DMS 273 treated with DMSO at 0.1 percent for 48 hours (cell line): Measurements from ENCODE around the gene MMP10.
"Not testable (repeated sequence)": the region's sequence is repeated elsewhere in the genome, so short reads cannot be mapped to it uniquely, and the experiment has no call there.

Experiments used
- DNase-seq: peaks from one replicate; lab custom pipeline; 2025; lab: John Stamatoyannopoulos, UW

Gene MMP10

GRCh38 chr11:102783016-102783415 is 2.6 kb upstream of the MMP10 start:
- no peak for DNase-seq

DNA sequence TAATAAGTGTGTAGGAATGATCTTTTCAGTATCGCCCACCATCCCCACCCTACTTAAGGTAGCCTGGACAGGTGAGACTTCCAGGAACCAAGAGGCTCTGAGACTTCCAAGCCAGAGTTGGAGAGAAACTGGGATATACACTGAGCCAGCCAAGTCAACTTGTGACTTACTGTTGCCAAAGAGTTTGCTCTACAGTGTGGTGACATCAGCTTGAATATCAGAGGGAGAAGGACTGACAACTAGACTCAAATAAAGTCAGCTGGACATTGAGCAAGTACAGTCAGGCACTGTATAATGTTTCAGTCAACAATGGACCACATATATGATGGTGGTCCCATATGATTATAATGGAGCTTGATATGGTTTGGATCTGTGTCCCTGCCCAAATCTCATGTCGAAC is 1.2 kb upstream of the MMP10 start:
- DNase-seq = no peak

DNA sequence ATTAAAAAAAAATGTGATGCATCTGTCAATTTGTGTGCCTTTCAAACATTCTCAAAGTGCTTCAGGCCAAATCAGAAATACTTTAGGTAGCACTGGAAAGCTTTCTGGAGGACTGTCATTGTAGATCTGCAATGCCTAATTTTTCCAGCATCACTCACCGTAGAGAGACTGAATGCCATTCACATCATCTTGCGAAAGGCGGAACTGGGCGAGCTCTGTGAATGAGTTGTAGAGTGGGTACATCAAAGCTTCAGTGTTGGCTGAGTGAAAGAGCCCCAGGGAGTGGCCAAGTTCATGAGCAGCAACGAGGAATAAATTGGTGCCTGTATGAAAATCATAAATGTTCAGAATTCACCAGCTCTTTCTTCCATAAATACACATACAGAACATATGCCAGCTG is 4.0 kb downstream of the MMP10 start:
- no peak for DNase-seq

DNA sequence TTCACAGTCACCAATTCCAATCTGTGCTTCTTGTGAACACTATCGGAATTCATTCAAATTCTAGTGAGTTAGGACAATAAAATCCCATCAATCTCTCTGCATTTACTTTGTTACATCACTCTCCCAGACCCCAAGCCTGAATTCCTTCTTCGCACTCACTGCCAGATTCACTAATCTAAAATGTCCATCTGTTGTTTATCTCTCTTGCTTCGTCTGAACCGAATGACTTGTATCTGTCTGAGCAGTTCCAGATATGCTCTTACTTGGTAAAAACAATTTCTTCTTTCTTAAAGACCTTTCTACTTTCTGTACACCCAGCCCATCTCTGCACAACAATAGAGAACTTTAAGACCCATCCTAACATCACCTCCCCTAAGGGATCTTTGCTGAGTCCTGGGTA is 7.0 kb downstream of the MMP10 start:
- DNase-seq = no peak

DNA sequence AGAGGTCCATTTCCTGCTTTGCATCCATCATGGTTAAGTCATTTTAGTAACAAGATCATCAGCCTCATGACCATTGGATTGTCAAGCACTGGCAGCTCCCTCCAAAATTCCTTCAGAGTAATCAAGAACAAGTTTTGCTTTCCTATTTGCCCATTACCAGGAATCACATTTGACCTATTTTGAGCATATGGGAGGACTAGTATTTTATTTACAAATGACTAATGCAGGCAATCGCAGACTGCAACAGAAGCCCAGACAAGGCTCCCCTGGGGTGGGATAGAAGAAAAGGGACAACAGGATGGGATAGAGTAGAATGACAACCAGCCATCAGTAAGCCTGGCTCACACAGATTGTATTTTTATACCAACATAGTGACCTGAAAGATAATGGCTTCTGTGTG is 9.1 kb downstream of the MMP10 start:
- DNase-seq = no peak

- DNase-seq = no peak
These were observed 10.2 kb downstream of the MMP10 start for GRCh38 chr11:102770191-102770590.

GRCh38 chr11:102767800-102768199 is 12.6 kb downstream of the MMP10 start:
- no peak for DNase-seq

DNA sequence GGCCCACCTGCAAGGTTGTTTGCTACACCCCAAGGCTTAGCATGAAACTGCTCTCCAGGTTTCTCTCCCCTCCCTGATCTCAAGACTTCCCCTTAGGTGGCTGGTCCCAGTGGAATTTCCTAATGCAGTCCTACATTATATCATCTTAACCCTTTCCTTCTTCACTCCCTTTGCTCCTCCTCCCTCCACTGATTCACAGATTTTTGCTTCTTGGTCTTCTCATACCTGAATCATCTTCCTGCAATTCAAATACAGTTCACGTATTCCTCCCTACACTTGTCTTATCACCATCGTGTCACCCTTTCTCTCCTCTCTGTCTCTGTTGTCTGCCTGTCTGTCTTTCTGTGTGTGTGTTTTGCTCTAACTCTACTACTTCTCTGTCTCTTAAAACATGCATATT is 17.0 kb downstream of the MMP10 start:
- DNase-seq = no peak

DNA sequence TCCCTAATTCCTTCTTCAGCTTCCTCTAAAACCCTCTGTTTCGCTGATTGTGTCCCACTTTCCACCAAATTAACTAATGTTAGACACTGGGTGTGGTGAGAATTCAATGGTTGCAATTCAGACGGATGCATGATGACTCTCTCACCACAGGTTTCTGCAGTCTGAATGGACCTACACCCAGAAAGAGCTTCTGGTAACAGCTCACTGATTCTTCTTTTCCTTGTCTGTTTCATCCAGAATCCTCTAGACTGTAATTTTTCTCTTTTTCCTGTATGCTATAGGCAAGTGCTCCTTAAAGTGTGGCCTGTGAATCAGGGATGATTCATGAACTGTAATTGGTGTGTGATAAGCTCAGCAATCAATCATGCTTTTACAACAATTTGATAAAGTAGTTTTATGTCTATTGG is 18.1 kb downstream of the MMP10 start:
- DNase-seq = no peak

- no peak for DNase-seq
These were observed 18.7 kb downstream of the MMP10 start for GRCh38 chr11:102761646-102762238.

- no peak for DNase-seq
These were observed 19.9 kb downstream of the MMP10 start for GRCh38 chr11:102760344-102761035.

DNA sequence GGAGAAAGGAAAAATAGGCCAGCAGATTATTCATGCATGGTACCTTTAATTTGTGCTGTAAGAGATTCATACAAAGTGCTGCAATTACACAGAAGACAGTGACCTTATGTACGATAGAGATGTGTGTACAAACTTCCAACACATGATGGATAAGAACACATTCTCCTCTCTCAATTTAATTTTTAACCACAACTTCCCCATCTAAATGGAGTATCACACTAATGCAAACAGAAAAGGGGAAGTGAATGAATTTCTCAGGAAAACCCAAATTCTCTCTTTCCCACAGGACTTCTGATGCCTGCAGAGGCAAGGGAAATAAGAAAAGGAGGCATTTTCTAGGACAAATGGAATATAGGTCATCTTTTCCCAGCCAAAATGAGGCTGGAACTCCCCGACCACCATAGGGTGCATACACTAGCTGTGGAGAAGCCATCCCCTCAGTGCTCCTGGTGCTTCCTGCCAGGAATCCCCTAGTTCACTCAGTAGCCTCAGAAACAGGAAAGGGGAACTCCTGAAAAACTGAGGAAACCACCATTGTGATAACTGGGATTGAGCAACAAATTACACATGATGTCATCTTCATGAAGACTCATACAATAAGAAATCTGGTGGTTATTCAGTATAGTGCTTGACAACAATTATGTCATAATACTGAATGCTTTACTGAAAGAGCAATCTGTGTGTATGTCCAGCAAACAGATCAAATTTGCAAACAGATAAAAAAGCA is 22.4 kb downstream of the MMP10 start:
- no peak for DNase-seq

DNA sequence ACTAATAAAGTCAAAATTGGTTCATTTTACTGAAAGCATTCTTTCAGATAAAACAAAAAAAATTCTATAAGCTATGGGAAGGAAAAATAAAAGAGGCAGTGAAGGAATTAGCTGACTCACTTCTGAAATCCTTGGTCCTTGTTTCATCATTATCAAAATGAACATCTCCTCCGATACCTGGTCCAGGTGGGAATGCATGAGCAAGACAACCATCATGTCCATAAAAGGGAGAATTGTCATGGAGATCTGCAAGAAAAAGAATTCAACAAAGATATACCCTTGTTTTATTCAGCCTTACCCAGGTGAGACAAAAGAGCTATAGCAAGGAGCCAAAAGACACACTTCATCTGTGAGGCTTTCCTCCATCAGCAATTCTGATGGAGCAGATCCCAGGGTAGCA is 27.2 kb downstream of the MMP10 start:
- DNase-seq = no peak

DNA sequence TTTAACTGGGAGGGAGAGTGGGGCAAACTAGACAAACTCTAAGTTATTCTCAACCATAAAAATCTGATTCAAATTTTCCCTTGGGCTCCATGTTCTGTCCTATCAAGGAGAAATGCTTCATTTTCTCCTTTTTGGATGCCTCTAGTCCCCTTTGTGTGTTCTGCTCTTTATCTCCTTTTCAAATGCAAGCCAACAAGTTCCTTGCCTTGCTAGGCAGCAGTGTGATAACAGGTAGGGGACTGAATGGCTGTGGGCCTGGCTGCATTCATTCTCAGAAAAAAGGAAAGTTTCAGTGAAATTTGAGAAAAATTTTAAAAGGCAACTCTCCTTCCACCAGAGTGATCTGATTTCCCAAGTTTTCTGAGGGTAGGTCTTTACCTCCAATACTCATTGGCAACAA is 28.8 kb downstream of the MMP10 start:
- DNase-seq = no peak

- DNase-seq = no peak
These were observed 31.2 kb downstream of the MMP10 start for GRCh38 chr11:102749101-102749722.

- DNase-seq = not testable (repeated sequence)
These were observed 33.5 kb downstream of the MMP10 start for GRCh38 chr11:102746746-102747578.

- DNase-seq = no peak
These were observed 45.8 kb downstream of the MMP10 start for GRCh38 chr11:102734650-102735049.

GRCh38 chr11:102733232-102733875 is 47.1 kb downstream of the MMP10 start:
- DNase-seq = no peak

DNA sequence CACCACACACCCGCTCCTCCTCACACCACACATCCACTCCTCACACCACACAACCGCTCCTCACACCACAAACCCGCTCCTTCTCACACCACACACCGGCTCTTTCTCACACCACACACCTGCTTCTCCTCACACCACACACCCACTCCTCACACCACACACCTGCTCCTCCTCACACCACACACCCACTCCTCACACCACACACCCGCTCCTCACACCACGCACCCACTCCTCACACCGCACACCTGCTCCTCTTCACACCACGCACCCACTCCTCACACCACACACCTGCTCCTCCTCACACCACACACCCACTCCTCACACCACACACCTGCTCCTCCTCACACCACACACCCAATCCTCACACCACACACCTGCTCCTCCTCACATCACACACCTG is 49.5 kb downstream of the MMP10 start:
- not testable (repeated sequence) for DNase-seq

GRCh38 chr11:102729849-102730815 is 50.3 kb downstream of the MMP10 start:
- DNase-seq = no peak
